IMR-90 (cell line): ENCODE measurements around the gene S100A12. TPM values are rescaled to one million over a fixed set of nuclear protein-coding genes. Genes with fewer than 3 reads are reported as not detected.

ENCODE experiments used
- ATAC-seq: fragments of 200-7000 bp; cut with Tn5 transposase; 2 replicates; pipeline ENCODE4 v1.9.1; 2020; ENCODE audit warnings: low read depth, mild to moderate bottlenecking, moderate library complexity
- BruUV-seq: library from RNA; stranded (reverse); fragments of 400-500 nt; replicated peaks from 2 replicates; lab custom pipeline; 2021; lab: Mats Ljungman, UMichigan
- CTCF ChIA-PET: fragments of 300-600 bp; formaldehyde crosslinking; extraction: SDS; loops from one replicate; lab custom pipeline; 2021; ENCODE audit warnings: antibody characterized with exemption; lab: Yijun Ruan, JAX
- POLR2A ChIA-PET: fragments of 300-600 bp; sonication (Branson Sonifier 250); formaldehyde crosslinking; loops from one replicate; lab custom pipeline; 2022; ENCODE audit warnings: antibody characterized with exemption; ENCODE audit not compliant: unreplicated experiment; lab: Charles Lee
- DNase-seq: peaks from one replicate; pipeline ENCODE4 v3.0.0; 2013
- H2AFZ ChIP-seq: replicated peaks from 2 replicates; pipeline ENCODE3; 2013; ENCODE audit warnings: low read length, mild to moderate bottlenecking; ENCODE audit not compliant: poor library complexity
- H2AK5ac ChIP-seq: 2 replicates; pipeline ENCODE4 v1.6.1; 2013; ENCODE audit warnings: low read depth, low read length, inconsistent platforms
- H2AK9ac ChIP-seq: replicated peaks from 2 replicates; pipeline ENCODE3; 2013; ENCODE audit warnings: mild to moderate bottlenecking, low read depth, low read length, moderate library complexity; ENCODE audit not compliant: poor library complexity
- H2BK120ac ChIP-seq: 2 replicates; pipeline ENCODE4 v1.6.1; 2013; ENCODE audit warnings: low read depth, low read length, inconsistent platforms
- H2BK15ac ChIP-seq: 3 replicates; pipeline ENCODE4 v1.6.1; 2013; ENCODE audit warnings: low read depth, low read length, inconsistent platforms
- H2BK20ac ChIP-seq: 2 replicates; pipeline ENCODE4 v1.6.1; 2013; ENCODE audit warnings: low read depth, mild to moderate bottlenecking, inconsistent platforms, low read length, moderate library complexity
- H2BK5ac ChIP-seq: 2 replicates; pipeline ENCODE4 v1.6.1; 2013; ENCODE audit warnings: mild to moderate bottlenecking, low read depth, low read length, inconsistent platforms; ENCODE audit not compliant: poor library complexity, severe bottlenecking
- H3K14ac ChIP-seq: replicated peaks from 2 replicates; pipeline ENCODE4 v1.6.1; 2013; ENCODE audit warnings: low read depth, low read length, inconsistent platforms
- H3K18ac ChIP-seq: 2 replicates; pipeline ENCODE4 v1.6.1; 2013; ENCODE audit warnings: low read depth, low read length, control low read depth
- H3K23ac ChIP-seq: 2 replicates; pipeline ENCODE4 v1.6.1; 2013; ENCODE audit warnings: low read depth, low read length, inconsistent platforms
- H3K27ac ChIP-seq: 2 replicates; pipeline ENCODE4 v1.5.1; 2013; ENCODE audit warnings: mild to moderate bottlenecking, control low read depth, low read length; ENCODE audit not compliant: insufficient read depth
- H3K27me3 ChIP-seq: 2 replicates; pipeline ENCODE4 v1.6.1; 2013; ENCODE audit warnings: low read length; ENCODE audit not compliant: control insufficient read depth, insufficient read depth
- H3K36me3 ChIP-seq: 2 replicates; pipeline ENCODE4 v1.6.1; 2013; ENCODE audit warnings: low read length, mixed read lengths; ENCODE audit not compliant: control insufficient read depth, insufficient read depth
- H3K4ac ChIP-seq: 2 replicates; pipeline ENCODE4 v1.6.1; 2013; ENCODE audit warnings: low read depth, low read length, inconsistent platforms
- H3K4me1 ChIP-seq: 2 replicates; pipeline ENCODE4 v1.6.1; 2013; ENCODE audit warnings: low read length, mixed read lengths; ENCODE audit not compliant: control insufficient read depth, insufficient read depth
- H3K4me2 ChIP-seq: 2 replicates; pipeline ENCODE4 v1.6.1; 2013; ENCODE audit warnings: low read depth, mild to moderate bottlenecking, control low read depth, low read length, moderate library complexity
- H3K4me3 ChIP-seq: 2 replicates; pipeline ENCODE4 v1.5.1; 2013; ENCODE audit warnings: low read depth, mild to moderate bottlenecking, control low read depth, low read length, moderate library complexity; ENCODE audit not compliant: insufficient read depth
- H3K56ac ChIP-seq: 2 replicates; pipeline ENCODE4 v1.6.1; 2013; ENCODE audit warnings: low read length, inconsistent platforms; ENCODE audit not compliant: insufficient read depth; ENCODE audit errors: extremely low read depth
- H3K79me1 ChIP-seq, 2 experiments: 2 replicates each; pipeline ENCODE4 v1.6.1; 2013; ENCODE audit warnings: low read length in 2 of 2, inconsistent platforms in 1 of 2, low read depth in 1 of 2
- H3K9ac ChIP-seq: 2 replicates; pipeline ENCODE4 v1.6.1; 2013; ENCODE audit warnings: low read depth, low read length, control low read depth
- H3K9me1 ChIP-seq: 2 replicates; pipeline ENCODE4 v1.6.1; 2013; ENCODE audit warnings: low read length, inconsistent platforms; ENCODE audit not compliant: insufficient read depth
- H3K9me3 ChIP-seq: 2 replicates; pipeline ENCODE4 v1.6.1; 2013; ENCODE audit warnings: low read length; ENCODE audit not compliant: control insufficient read depth, insufficient read depth
- H4K20me1 ChIP-seq: 2 replicates; pipeline ENCODE4 v1.6.1; 2013; ENCODE audit warnings: low read length, inconsistent platforms; ENCODE audit not compliant: insufficient read depth
- H4K5ac ChIP-seq: 2 replicates; pipeline ENCODE4 v1.6.1; 2013; ENCODE audit warnings: mild to moderate bottlenecking, low read depth, low read length, control low read depth
- H4K8ac ChIP-seq, 2 experiments: 2 replicates each; pipeline ENCODE4 v1.6.1; 2013; ENCODE audit warnings: low read depth in 2 of 2, low read length in 2 of 2, control low read depth in 1 of 2, inconsistent platforms in 1 of 2
- H4K91ac ChIP-seq: 2 replicates; pipeline ENCODE4 v1.6.1; 2013; ENCODE audit warnings: low read depth, low read length, inconsistent platforms; ENCODE audit not compliant: insufficient read depth
- BHLHE40 ChIP-seq: fragments of 150-350 bp; IDR thresholded peaks from 2 replicates; pipeline ENCODE4 v1.6.1; 2016; ENCODE audit warnings: mild to moderate bottlenecking, low read depth, low read length
- CHD1 ChIP-seq: IDR thresholded peaks from 2 replicates; pipeline ENCODE4 v1.6.1; 2012; ENCODE audit warnings: low read depth, low read length, improper control_type of control experiment
- NFE2L2 ChIP-seq: fragments of 150-350 bp; IDR thresholded peaks from 2 replicates; pipeline ENCODE4 v1.6.1; 2016; ENCODE audit warnings: low read depth, mild to moderate bottlenecking, low read length
- WGBS, 2 experiments: methylation state at CpG; one replicate each; pipeline versions ENCODE4 v1.1.5 to v1.1.7; 2013; ENCODE audit warnings: missing lambda C conversion rate in 2 of 2; ENCODE audit not compliant: insufficient read length in 1 of 2; ENCODE audit errors: extremely low coverage in 2 of 2; 5-methylcytosine and 5-hydroxymethylcytosine counted together
- dilution Hi-C: fragments of 300-500 bp; cut with HindIII; formaldehyde crosslinking; loops from one replicate; pipeline ENCODE4 v1.14.3; 2018; ENCODE audit warnings: low sequenced_read_pairs; ENCODE audit not compliant: unreplicated experiment
- in situ Hi-C: fragments of 300-500 bp; cut with MboI; formaldehyde crosslinking; loops from 3 replicates; pipeline ENCODE4 v1.14.3; 2019; ENCODE audit warnings: low sequenced_read_pairs, inconsistent platforms, mixed read lengths
- intact Hi-C: fragments of 100-400 bp; cut with micrococcal nuclease; formaldehyde crosslinking; loops from 2 replicates; pipeline ENCODE4 v1.10.0; 2022
- polyA plus RNA-seq, 3 experiments: library from polyadenylated mRNA; depleted of rRNA; stranded (reverse); fragments of >200 nt; gene quantifications; 2 replicates each; pipeline ENCODE4 v1.2.3, GENCODE V29; 2012; ENCODE audit warnings: low replicate concordance in 1 of 3
- total RNA-seq: library from RNA; depleted of rRNA; stranded (reverse); fragments of >200 nt; gene quantifications from 2 replicates; pipeline ENCODE4 v1.2.3, GENCODE V29; 2012
- TF ChIP-seq, protein P1 (sequence below): fragments of 150-350 bp; IDR thresholded peaks from 2 replicates; pipeline ENCODE4 v1.6.1; 2016; ENCODE audit warnings: low read depth, mild to moderate bottlenecking, low read length, moderate library complexity, borderline replicate concordance

The S100A12 gene
- total and polyA plus RNA-seq, 2 of the 4 experiments (the other 2 are of a cell fraction) = not detected

DNA sequence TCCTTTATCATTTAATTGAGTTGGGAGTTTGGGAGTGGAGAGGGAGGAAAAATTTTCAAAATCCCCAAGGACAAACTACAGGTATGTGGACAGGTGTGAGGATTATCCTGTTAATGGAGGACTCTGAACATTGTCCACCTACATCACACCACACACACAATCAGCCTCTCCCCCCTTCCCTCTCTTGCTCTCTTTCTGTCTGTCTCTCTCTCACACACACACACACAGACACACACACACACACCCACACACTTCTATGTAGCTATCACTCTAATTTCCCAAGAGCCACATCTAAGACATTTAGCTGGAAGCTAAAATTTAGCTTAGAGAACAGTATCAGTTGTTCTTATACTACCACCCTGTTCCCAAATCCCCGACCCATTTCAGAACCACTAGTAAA is 14.0 kb upstream of the S100A12 start:
- no peak for DNase-seq
- Histone ChIP-seq H3K4ac (no peak overlapping the region), H2BK120ac (no peak overlapping the region), H3K4me2 (no peak overlapping the region), H4K8ac (no peak overlapping the region), H3K14ac (no peak overlapping the region), H3K36me3 (no peaks in the 10 kb centered on the region), H3K23ac (no peak overlapping the region), H2BK20ac (no peak overlapping the region), H2AK5ac (no peak overlapping the region), H3K9me3 (no peaks in the 10 kb centered on the region), H2AK9ac (no peak overlapping the region), H4K5ac (no peak overlapping the region), H3K4me1 (no peaks in the 10 kb centered on the region), H3K9ac (no peak overlapping the region), H3K27me3 (no peaks in the 10 kb centered on the region), H2BK5ac (no peak overlapping the region), H3K9me1 (no peaks in the 10 kb centered on the region), H3K27ac (no peak overlapping the region), H3K79me1 (no peaks in the 10 kb centered on the region), H3K18ac (no peak overlapping the region), H2AFZ (no peak overlapping the region), H4K91ac (no peak overlapping the region), H2BK15ac (no peak overlapping the region), H4K20me1 (no peaks in the 10 kb centered on the region), H3K4me3 (no peak overlapping the region), H3K56ac (no peak overlapping the region)
- intact Hi-C loops (no loop called here), in situ Hi-C loops (no loop called here), dilution Hi-C loops (no loop called here)
- ATAC-seq = no peak
- BruUV-seq = no TSS peak
- WGBS, 2 experiments = no CpG with 5 or more reads among the region's 1 CpG
- TF ChIP-seq, protein P1, sequence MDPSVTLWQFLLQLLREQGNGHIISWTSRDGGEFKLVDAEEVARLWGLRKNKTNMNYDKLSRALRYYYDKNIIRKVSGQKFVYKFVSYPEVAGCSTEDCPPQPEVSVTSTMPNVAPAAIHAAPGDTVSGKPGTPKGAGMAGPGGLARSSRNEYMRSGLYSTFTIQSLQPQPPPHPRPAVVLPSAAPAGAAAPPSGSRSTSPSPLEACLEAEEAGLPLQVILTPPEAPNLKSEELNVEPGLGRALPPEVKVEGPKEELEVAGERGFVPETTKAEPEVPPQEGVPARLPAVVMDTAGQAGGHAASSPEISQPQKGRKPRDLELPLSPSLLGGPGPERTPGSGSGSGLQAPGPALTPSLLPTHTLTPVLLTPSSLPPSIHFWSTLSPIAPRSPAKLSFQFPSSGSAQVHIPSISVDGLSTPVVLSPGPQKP = no peak
- TF ChIP-seq CHD1 (no peak), NFE2L2 (no peak), BHLHE40 (no peak)
- ChIA-PET CTCF (no interaction called here), POLR2A (no interaction called here)
